Upper lobe of left lung (tissue), 4 donors: ENCODE data around the gene TFR2.

Experiments
- CTCF ChIP-seq, 6 experiments: fragments of 450-650 bp in 4 of 6; fragments of 200-600 bp in 2 of 6; sonication (generic) in 2 of 6; IDR thresholded peaks; one replicate each; pipeline ENCODE4 v1.5.1; 2016 to 2019; ENCODE audit warnings: antibody characterized with exemption in 6 of 6
- EP300 ChIP-seq, 4 donors: sonication (generic); formaldehyde crosslinking; IDR thresholded peaks; one replicate each; pipeline ENCODE4 v1.5.1; 2017; ENCODE audit warnings: antibody characterized with exemption in 4 of 4, control low read depth in 2 of 4
- POLR2A ChIP-seq, 4 donors: fragments of 450-650 bp; IDR thresholded peaks; one replicate each; pipeline ENCODE4 v1.5.1; 2016 to 2017; ENCODE audit warnings: antibody characterized with exemption in 4 of 4, mild to moderate bottlenecking in 2 of 4
- POLR2AphosphoS5 ChIP-seq, 2 donors: sonication (generic); formaldehyde crosslinking; IDR thresholded peaks; one replicate each; pipeline ENCODE4 v1.5.1; 2017; ENCODE audit warnings: antibody characterized with exemption in 2 of 2

- TF ChIP-seq POLR2A (IDR thresholded peaks at IDR 0.05) (no peak), CTCF (IDR thresholded peaks at IDR 0.05) (no peak), POLR2AphosphoS5 (IDR thresholded peaks at IDR 0.05) (no peak), EP300 (IDR thresholded peaks at IDR 0.05) (no peak)
Observed at GRCh38 chr7:100673942-100674410, 32.6 kb upstream of the TFR2 start.
